HG03108 (cell line): Measurements from ENCODE around the gene TIPRL.

Source experiments
- ATAC-seq: cut with Tn5 transposase; IDR thresholded peaks from one replicate; pipeline ENCODE4 v1.9.1; 2021; ENCODE audit warnings: moderate library complexity; ENCODE audit not compliant: unreplicated experiment

TIPRL gene

GRCh38 chr1:168245042-168245441, 66.3 kb downstream of the TIPRL start:
- no peak for ATAC-seq

GRCh38 chr1:168246506-168246905, 67.7 kb downstream of the TIPRL start:
- ATAC-seq = no peak
